ENCODE results near the gene FGGY.

Gene FGGY

GRCh38 chr1:59716832-59717231, 419.9 kb downstream of the FGGY start:
- CTCF ChIA-PET: interaction anchor here (0.5 kb wide), 1 partner anchor 342 kb away, joined by 5 read pairs; no protein-coding TSS in a partner anchor

GRCh38 chr1:59718064-59718988, 421.4 kb downstream of the FGGY start:
- ChIA-PET POLR2A (ENCODE audit: low non-redundant PET) (interaction anchor here (0.7 kb wide), 1 partner anchor 22 kb away, joined by 3 read pairs; no protein-coding TSS in a partner anchor), CTCF (interaction anchor here (0.5 to 0.7 kb wide), 3 partner anchors 91 to 1362 kb away, joined by 3 read pairs; no protein-coding TSS in a partner anchor)
- no peak overlapping the region for H3K27ac ChIP-seq
- TF ChIP-seq CTCF (conservative IDR thresholded peaks at IDR 0.05; ENCODE audit: low read depth): no peak
- DNase-seq (ENCODE audit: low spot score): no peak

More at GRCh38 chr1:59716832-59717231, 419.9 kb downstream of the FGGY start:
- DNase-seq (ENCODE audit: low spot score): no peak
- POLR2A ChIA-PET (ENCODE audit: low non-redundant PET): no interaction called here
- no peak overlapping the region for H3K27ac ChIP-seq
- TF ChIP-seq CTCF (conservative IDR thresholded peaks at IDR 0.05; ENCODE audit: low read depth): no peak

GRCh38 chr1:59718989-59719360, 422.1 kb downstream of the FGGY start:
- CTCF ChIA-PET: interaction anchor here (0.6 to 0.7 kb wide), 2 partner anchors 91 to 843 kb away, joined by 3 to 6 read pairs; no protein-coding TSS in a partner anchor
- no peak overlapping the region for H3K27ac ChIP-seq
- no peak for TF ChIP-seq CTCF (conservative IDR thresholded peaks at IDR 0.05; ENCODE audit: low read depth)
- POLR2A ChIA-PET (ENCODE audit: low non-redundant PET): no interaction called here
- DNase-seq (ENCODE audit: low spot score): no peak

GRCh38 chr1:59720326-59721115, 423.6 kb downstream of the FGGY start:
- H3K27ac ChIP-seq: no peak overlapping the region
- DNase-seq (ENCODE audit: low spot score): no peak
- ChIA-PET POLR2A (ENCODE audit: low non-redundant PET) (no interaction called here), CTCF (no interaction called here)
- no peak for TF ChIP-seq CTCF (conservative IDR thresholded peaks at IDR 0.05; ENCODE audit: low read depth)

GRCh38 chr1:59730302-59730701, 433.4 kb downstream of the FGGY start:
- TF ChIP-seq CTCF (conservative IDR thresholded peaks at IDR 0.05; ENCODE audit: low read depth): no peak
- ChIA-PET CTCF (interaction anchor here (1.7 kb wide), 1 partner anchor 29 kb away, joined by 4 read pairs; no protein-coding TSS in a partner anchor), POLR2A (ENCODE audit: low non-redundant PET) (no interaction called here)
- DNase-seq (ENCODE audit: low spot score): peak; percentile 83
- peak overlapping the region; percentile 70; the same call in 1 of the 2 replicates for H3K27ac ChIP-seq
